Thyroid gland (tissue), 4 donors: Measurements from ENCODE around the gene BCS1L. TPM values are rescaled to one million over a fixed set of nuclear protein-coding genes. Genes with fewer than 3 reads are reported as not detected.

Experiments used
- DNase-seq, 2 donors: peaks; one replicate each; pipeline ENCODE4 v3.0.0-alpha.2; 2019
- H3K27ac ChIP-seq, 3 donors: fragments of 200-600 bp; sonication (generic); 1 replicate in 2 of 3; 2 replicates in 1 of 3; pipeline ENCODE4 v1.5.1; 2016 to 2019; ENCODE audit warnings: mild to moderate bottlenecking in 1 of 3, moderate library complexity in 1 of 3
- H3K27me3 ChIP-seq: fragments of 200-600 bp; sonication (generic); one replicate; pipeline ENCODE4 v1.5.1; 2019
- H3K36me3 ChIP-seq, 2 donors: fragments of 200-600 bp; sonication (generic); one replicate each; pipeline ENCODE4 v1.5.1; 2016 to 2019
- H3K4me1 ChIP-seq, 2 donors: fragments of 200-600 bp; sonication (generic); one replicate each; pipeline ENCODE4 v1.5.1; 2017 to 2019
- H3K4me3 ChIP-seq, 3 donors: fragments of 200-600 bp; sonication (generic); replicated peaks in 1 of 3; 1 replicate in 2 of 3; 2 replicates in 1 of 3; pipeline ENCODE4 v1.5.1; 2016; ENCODE audit warnings: mild to moderate bottlenecking in 1 of 3
- H3K9me3 ChIP-seq: fragments of 200-600 bp; sonication (generic); one replicate; pipeline ENCODE4 v1.5.1; 2017
- CTCF ChIP-seq, 6 experiments: fragments of 200-600 bp in 3 of 6; fragments of 450-650 bp in 3 of 6; sonication (generic) in 3 of 6; IDR thresholded peaks; one replicate each; pipeline ENCODE4 v1.5.1; 2016 to 2019; ENCODE audit warnings: antibody characterized with exemption in 6 of 6, mild to moderate bottlenecking in 2 of 6, inconsistent platforms in 1 of 6, moderate library complexity in 1 of 6
- POLR2A ChIP-seq, 2 donors: fragments of 450-650 bp; IDR thresholded peaks; one replicate each; pipeline ENCODE4 v1.6.1; 2017; ENCODE audit warnings: antibody characterized with exemption in 2 of 2, mild to moderate bottlenecking in 2 of 2, moderate library complexity in 1 of 2
- WGBS, 2 donors: methylation state at CpG; one replicate each; pipeline ENCODE4 v1.1.5; 2017; 5-methylcytosine and 5-hydroxymethylcytosine counted together
- intact Hi-C: fragments of 100-400 bp; cut with DNase I; formaldehyde crosslinking; loops from one replicate; pipeline ENCODE4 v1.15.1; 2023
- total RNA-seq, 4 donors: library from RNA; depleted of rRNA; stranded (reverse); fragments of >200 nt; gene quantifications; one replicate each; pipeline ENCODE4 v1.2.3, GENCODE V29; 2016

Gene BCS1L
- total RNA-seq, 4 donors from 2014 or later: 17.7 to 38.9 (median 26.5) TPM

GRCh38 chr2:218648088-218648786, 11.2 kb upstream of the BCS1L start:
- TF ChIP-seq POLR2A (IDR thresholded peaks at IDR 0.05): no peak
- TF ChIP-seq CTCF (IDR thresholded peaks at IDR 0.05): peak; percentile 52 to 85 (median 72)
- no peaks in the 10 kb centered on the region for H3K4me1 ChIP-seq
- no peaks in the 10 kb centered on the region for H3K27me3 ChIP-seq
- peaks cover 60 to 70% of the 10 kb centered on the region in 2 donors for H3K36me3 ChIP-seq
- H3K9me3 ChIP-seq: no peaks in the 10 kb centered on the region
- intact Hi-C loops: loop anchor here (10.0 kb wide), 1 partner anchor 83 kb away; the partner anchor contains the start of genes CNOT9 and USP37
- no peak overlapping the region for H3K4me3 ChIP-seq
- peak; percentile 53 to 57 for DNase-seq
- 74 to 77% methylated on average over 9 of the region's 9 CpGs for WGBS, 2 donors
- no peak overlapping the region for H3K27ac ChIP-seq

- no peak for DNase-seq
- H3K9me3 ChIP-seq: no peaks in the 10 kb centered on the region
- intact Hi-C loops: loop anchor here (10.0 kb wide), 1 partner anchor 84 kb away; the partner anchor contains the start of genes CNOT9 and USP37
- H3K27me3 ChIP-seq: no peaks in the 10 kb centered on the region
- H3K27ac ChIP-seq: no peak overlapping the region
- no peak overlapping the region for H3K4me3 ChIP-seq
- TF ChIP-seq CTCF (IDR thresholded peaks at IDR 0.05): no peak
- TF ChIP-seq POLR2A (IDR thresholded peaks at IDR 0.05): no peak
- no peaks in the 10 kb centered on the region for H3K4me1 ChIP-seq
- peaks cover 60 to 70% of the 10 kb centered on the region in 2 donors for H3K36me3 ChIP-seq
- 93 to 94% methylated on average over 7 to 11 of the region's 11 CpGs for WGBS, 2 donors
Measured at GRCh38 chr2:218648787-218649100, 10.7 kb upstream of the BCS1L start.

DNA sequence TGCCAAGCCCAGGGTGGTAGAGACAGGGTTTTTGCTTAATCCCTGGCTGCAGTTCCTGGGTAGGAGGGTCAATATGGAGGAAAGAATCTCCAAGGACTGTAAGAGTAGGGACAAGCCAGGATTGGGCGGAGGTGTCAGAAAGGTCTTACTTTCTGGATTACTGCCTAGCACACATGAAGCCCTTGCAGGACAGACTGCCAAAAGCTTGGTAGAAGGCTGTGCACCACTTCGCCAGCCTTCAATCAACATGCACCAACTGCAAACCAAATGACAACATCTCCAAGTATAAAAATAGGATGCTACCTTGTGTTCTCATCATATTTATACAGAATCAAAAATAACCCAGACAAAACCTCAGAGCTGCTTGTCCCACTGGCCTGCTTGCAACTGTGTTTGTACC, 3.7 kb upstream of the BCS1L start:
- intact Hi-C loops: loop anchor here (10.0 kb wide), 1 partner anchor 251 kb away; no protein-coding TSS in a partner anchor

DNA sequence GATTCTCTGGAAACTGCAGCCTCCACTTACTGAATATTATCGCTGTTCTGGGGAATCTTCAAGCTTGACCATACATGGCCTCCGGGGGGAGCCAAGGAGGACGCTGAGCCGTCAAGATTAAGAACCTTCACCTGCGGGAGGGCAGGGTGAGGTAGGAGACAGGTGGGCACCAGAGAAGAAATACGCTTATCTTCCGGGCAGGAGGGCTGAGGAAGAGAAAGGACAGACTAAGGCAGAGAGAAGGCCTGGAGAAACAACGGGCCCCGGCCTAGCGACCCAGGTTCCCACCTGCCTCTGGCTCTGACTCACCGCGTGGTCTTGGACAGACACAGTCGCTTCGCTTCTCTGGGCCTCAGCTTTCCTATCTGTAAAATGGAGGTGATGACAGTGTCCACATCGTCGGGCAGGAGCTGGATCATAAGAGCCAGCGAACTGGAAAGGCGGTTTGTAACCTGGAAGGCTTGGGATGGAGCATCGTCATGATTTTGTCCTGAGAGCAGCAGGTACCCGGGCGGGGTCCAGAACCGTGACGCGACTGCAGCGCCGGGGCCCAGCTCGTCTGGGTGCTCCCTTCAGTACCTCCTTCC, 719 bp upstream of the BCS1L start:
- peak; percentile 25 to 45 for DNase-seq
- Histone ChIP-seq H3K27ac (peak overlapping the region in 2 of 3 donors; percentile 36 to 70), H3K27me3 (no peaks in the 10 kb centered on the region), H3K4me1 (peaks cover 6 to 15% of the 10 kb centered on the region in 2 donors), H3K9me3 (no peaks in the 10 kb centered on the region), H3K4me3 (peak overlapping the region; percentile 77 to 85 (median 84)), H3K36me3 (peaks cover 34 to 39% of the 10 kb centered on the region in 2 donors)
- intact Hi-C loops: loop anchor here (10.0 kb wide), 1 partner anchor 254 kb away; no protein-coding TSS in a partner anchor
- WGBS, 2 donors: 0 to 4% methylated on average over 18 to 21 of the region's 27 CpGs
- TF ChIP-seq CTCF (IDR thresholded peaks at IDR 0.05) (peak in 4 of 6 experiments; percentile 17 to 34 (median 24)), POLR2A (IDR thresholded peaks at IDR 0.05) (no peak)

More for the DNA sequence above, 3.7 kb upstream of the BCS1L start:
- peaks cover 6 to 15% of the 10 kb centered on the region in 2 donors for H3K4me1 ChIP-seq
- no peak for DNase-seq
- H3K36me3 ChIP-seq: peaks cover 33 to 36% of the 10 kb centered on the region in 2 donors
- H3K4me3 ChIP-seq: no peak overlapping the region
- no peak for TF ChIP-seq POLR2A (IDR thresholded peaks at IDR 0.05)
- TF ChIP-seq CTCF (IDR thresholded peaks at IDR 0.05): no peak
- H3K9me3 ChIP-seq: no peaks in the 10 kb centered on the region
- H3K27ac ChIP-seq: no peak overlapping the region
- 69 to 97% methylated on average over 2 of the region's 2 CpGs for WGBS, 2 donors
- no peaks in the 10 kb centered on the region for H3K27me3 ChIP-seq

- H3K9me3 ChIP-seq: no peaks in the 10 kb centered on the region
- H3K4me1 ChIP-seq: peaks cover 6 to 15% of the 10 kb centered on the region in 2 donors
- WGBS, 2 donors: 11 to 15% methylated on average over 8 of the region's 8 CpGs
- H3K27me3 ChIP-seq: no peaks in the 10 kb centered on the region
- peaks cover 39 to 44% of the 10 kb centered on the region in 2 donors for H3K36me3 ChIP-seq
- TF ChIP-seq POLR2A (IDR thresholded peaks at IDR 0.05): no peak
- TF ChIP-seq CTCF (IDR thresholded peaks at IDR 0.05): no peak
- peak overlapping the region in 2 of 3 donors; percentile 77 to 85 for H3K4me3 ChIP-seq
- intact Hi-C loops: loop anchor here (10.0 kb wide), 1 partner anchor 255 kb away; no protein-coding TSS in a partner anchor
- H3K27ac ChIP-seq: no peak overlapping the region
- no peak for DNase-seq
Measured at GRCh38 chr2:218659988-218660358, 490 bp downstream of the BCS1L start.
